Measurements from ENCODE around the gene STEAP1B. TPM values are rescaled to one million over a fixed set of nuclear protein-coding genes. Genes with fewer than 3 reads are reported as not detected.
"Not testable (repeated sequence)": the region's sequence is repeated elsewhere in the genome, so short reads cannot be mapped to it uniquely, and the experiment has no call there.

Gene STEAP1B
- polyA plus RNA-seq, 6 donors from 2014 or later = 5.3 to 37.3 (median 30.2) TPM

DNA sequence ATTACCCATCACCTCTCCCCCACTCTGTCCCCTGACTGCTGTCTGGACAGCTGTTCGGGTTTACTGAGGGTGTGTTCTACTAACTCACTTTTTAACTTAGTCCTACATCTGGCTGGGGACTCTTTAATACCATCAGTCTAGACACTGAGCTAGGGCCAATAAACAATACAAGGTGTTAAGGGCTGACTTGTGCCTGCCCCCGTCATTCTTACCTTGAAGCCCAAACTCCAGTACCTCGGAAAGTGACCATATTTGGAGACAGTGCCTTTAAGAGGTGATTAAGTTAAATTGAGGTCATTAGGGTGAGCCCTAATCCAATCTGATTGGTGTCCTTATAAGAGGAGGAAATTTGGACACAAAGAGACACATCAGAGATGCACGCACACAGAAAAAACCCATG is 35.7 kb downstream of the STEAP1B start:
- no peak for ATAC-seq (ENCODE audit: low read depth in 2 of 2)
- H3K27ac Mint-ChIP-seq = no peak overlapping the region
- DNase-seq = no peak
- H3K4me3 Mint-ChIP-seq = no peak overlapping the region
- H3K4me1 Mint-ChIP-seq = peaks cover 0 to 1% (median 0%) of the 10 kb centered on the region in 3 donors
- H3K9me3 Mint-ChIP-seq = peaks cover 0 to 3% (median 0%) of the 10 kb centered on the region in 7 donors
- no peaks in the 10 kb centered on the region for H3K27me3 Mint-ChIP-seq
- H3K36me3 Mint-ChIP-seq = peaks cover 7 to 22% of the 10 kb centered on the region in 2 donors

DNA sequence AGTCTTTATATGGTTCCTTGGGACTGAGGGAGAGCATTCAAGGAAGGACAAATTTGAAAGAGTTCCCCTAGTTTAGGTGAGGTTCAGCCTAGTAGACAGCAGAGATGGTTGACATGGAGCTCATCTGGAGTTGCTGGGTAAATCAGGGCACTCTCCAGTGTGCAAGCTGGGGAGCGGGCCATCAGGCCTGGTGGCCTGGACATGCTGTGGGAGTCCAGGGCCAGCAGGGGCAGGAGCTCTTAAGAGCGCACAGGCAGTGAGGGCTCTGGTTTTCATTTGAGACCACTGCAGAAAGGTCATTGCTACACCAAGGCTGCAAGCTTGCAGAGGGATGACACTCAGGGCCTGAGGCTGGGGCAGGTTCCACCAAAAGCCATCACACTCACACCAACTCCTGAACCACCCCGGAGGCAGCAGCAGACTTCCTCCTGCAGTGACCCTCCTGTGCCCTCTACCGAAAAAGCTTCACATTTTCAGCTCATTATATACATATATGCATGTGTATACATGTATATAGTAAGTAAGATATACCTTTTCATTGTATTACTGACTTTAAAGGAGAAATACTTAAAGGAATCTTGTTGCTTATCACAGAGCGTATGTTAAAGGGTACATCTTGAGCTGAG is 39.5 kb downstream of the STEAP1B start:
- H3K27ac Mint-ChIP-seq = no peak overlapping the region
- ATAC-seq (ENCODE audit: low read depth in 2 of 2) (no peak), DNase-seq (no peak)
- peaks cover 0 to 3% (median 0%) of the 10 kb centered on the region in 7 donors for H3K9me3 Mint-ChIP-seq
- peaks cover 0 to 18% of the 10 kb centered on the region in 2 donors for H3K36me3 Mint-ChIP-seq
- peaks cover 0 to 5% (median 0%) of the 10 kb centered on the region in 3 donors for H3K27me3 Mint-ChIP-seq
- no peak overlapping the region for H3K4me3 Mint-ChIP-seq
- H3K4me1 Mint-ChIP-seq = no peaks in the 10 kb centered on the region

DNA sequence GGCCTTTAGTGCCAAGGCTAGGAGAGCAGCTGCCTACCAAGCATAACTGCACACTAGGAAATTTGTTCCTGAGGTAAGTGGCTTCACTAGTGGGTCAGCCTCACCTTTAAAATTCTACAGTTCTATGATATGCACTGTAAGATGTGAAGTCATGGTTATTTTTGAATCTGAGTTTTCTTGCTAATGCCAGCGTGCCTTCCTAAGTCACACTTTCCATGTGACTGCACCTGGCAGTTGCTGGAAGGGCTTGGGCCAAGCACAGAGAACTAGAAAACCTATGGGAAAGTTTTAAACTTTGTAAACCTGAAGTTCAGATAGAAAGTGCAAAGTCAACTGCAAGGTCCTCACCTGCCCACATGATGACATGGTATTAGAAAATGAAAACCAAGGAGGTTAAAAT is 42.5 kb downstream of the STEAP1B start:
- Mint-ChIP-seq H3K4me1 (peaks cover 6 to 9% (median 8%) of the 10 kb centered on the region in 3 donors), H3K4me3 (no peak overlapping the region), H3K27me3 (peaks cover 0 to 5% (median 0%) of the 10 kb centered on the region in 3 donors), H3K36me3 (peaks cover 0 to 25% of the 10 kb centered on the region in 2 donors), H3K27ac (no peak overlapping the region), H3K9me3 (no peaks in the 10 kb centered on the region)
- no peak for ATAC-seq (ENCODE audit: low read depth in 2 of 2)
- DNase-seq = no peak

DNA sequence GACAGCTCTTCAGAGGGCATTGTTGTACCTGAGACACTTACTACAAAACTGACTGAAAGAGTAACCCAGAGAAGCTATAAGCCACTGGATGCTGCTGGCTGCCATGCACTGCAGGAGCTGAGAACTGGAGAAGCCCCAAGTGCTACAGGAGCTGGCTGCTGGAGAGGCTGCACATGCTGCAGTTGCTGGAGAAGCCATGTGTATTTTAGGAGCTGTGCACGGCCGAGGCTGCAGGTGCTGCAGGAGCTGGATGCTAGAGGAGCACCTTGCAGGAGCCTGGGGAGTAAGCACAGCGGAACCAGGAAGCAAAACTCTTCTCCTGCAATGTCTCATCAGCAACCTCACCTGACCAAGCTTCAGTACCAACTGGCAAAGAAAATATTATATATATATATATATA is 45.5 kb downstream of the STEAP1B start:
- Mint-ChIP-seq H3K27me3 (peaks cover 0 to 5% (median 0%) of the 10 kb centered on the region in 3 donors), H3K4me1 (peaks cover 14 to 29% (median 16%) of the 10 kb centered on the region in 3 donors), H3K4me3 (no peak overlapping the region), H3K36me3 (peaks cover 0 to 21% of the 10 kb centered on the region in 2 donors), H3K9me3 (peaks cover 0 to 4% (median 0%) of the 10 kb centered on the region in 7 donors), H3K27ac (no peak overlapping the region)
- no peak for ATAC-seq (ENCODE audit: low read depth in 2 of 2)
- no peak for DNase-seq

DNA sequence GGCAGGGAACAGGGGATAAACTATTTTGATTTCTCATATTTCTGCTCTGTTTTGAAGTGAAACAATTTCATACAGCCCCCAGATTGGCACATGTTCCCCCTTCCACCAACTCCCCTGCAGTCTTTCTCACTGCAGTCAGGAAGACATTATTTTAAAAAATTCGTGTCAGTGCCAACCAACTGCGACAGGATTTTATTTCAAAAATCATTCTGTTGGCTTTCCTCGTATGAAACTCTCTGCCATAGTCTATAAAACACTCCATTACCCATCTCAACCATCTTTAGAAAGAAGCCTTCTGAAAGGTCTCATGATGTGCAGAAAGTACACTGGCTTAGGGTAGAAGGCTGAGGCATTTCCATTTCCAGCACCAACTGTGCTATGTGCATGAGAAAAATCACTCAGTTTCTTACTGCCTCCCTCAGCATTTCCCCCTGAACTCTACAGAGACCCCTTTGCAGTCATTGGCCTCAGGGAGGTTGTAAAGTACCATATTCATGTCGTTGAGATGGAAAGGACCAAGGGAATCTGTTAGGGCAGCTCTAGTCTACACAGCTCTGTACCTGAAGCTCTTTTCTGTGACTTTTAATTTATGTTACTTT is 46.9 kb downstream of the STEAP1B start:
- peaks cover 0 to 5% (median 0%) of the 10 kb centered on the region in 7 donors for H3K9me3 Mint-ChIP-seq
- ATAC-seq (ENCODE audit: low read depth in 2 of 2) (no peak), DNase-seq (no peak)
- H3K27ac Mint-ChIP-seq = peak overlapping the region in 3 of 6 donors; percentile 54 to 67 (median 59)
- H3K27me3 Mint-ChIP-seq = peaks cover 0 to 5% (median 0%) of the 10 kb centered on the region in 3 donors
- H3K36me3 Mint-ChIP-seq = peaks cover 0 to 19% of the 10 kb centered on the region in 2 donors
- peak overlapping the region in 7 of 8 donors; percentile 56 to 87 (median 70) for H3K4me3 Mint-ChIP-seq
- H3K4me1 Mint-ChIP-seq = peaks cover 15 to 34% (median 21%) of the 10 kb centered on the region in 3 donors

DNA sequence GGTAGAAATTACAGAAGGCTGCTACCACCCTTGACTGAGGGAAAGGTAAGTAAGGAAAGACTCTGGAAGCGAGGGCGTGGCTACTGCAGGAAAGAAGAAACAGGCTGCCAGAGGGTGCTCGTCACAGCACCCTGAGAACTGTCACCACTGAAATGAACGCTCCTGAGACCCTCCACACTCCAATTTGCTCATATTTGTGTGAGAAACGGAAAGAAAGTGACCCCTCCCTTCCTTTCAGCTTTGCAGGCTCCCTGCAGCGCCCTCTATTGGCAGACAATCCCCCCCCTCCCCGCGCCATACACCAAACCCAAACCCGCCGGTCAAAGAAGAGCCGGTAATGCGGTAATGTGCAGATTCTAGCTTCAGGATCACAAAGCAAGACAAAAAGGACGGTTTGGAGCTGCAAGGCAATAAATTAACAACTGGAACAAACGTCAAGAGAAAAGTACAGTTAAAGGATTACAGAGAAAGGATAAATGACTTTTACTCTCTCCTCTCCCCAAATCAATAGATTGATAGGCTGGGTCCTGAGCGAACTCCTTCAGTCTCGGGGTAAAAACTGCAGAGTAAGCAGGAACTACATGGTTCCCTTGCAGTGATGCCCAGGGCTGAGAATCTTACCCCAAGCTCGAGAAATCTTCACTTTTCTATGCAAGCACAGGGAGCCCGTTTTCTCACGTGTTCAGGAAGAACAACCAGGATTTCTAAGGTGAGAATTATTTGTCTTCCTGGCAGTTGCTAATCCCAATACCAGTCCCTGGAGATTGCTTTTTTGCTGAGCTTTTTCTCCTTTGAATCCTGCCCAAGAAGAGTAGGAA is 47.6 kb downstream of the STEAP1B start:
- peak; percentile 53 for DNase-seq
- Mint-ChIP-seq H3K27me3 (peaks cover 0 to 5% (median 0%) of the 10 kb centered on the region in 3 donors), H3K4me3 (peak overlapping the region; percentile 31 to 87 (median 66)), H3K4me1 (peaks cover 19 to 39% (median 26%) of the 10 kb centered on the region in 3 donors), H3K27ac (peak overlapping the region in 4 of 6 donors; percentile 4 to 67 (median 53)), H3K9me3 (peaks cover 0 to 5% (median 0%) of the 10 kb centered on the region in 7 donors), H3K36me3 (peaks cover 0 to 13% of the 10 kb centered on the region in 2 donors)
- peak; percentile 43 to 63 for ATAC-seq (ENCODE audit: low read depth in 2 of 2)

DNA sequence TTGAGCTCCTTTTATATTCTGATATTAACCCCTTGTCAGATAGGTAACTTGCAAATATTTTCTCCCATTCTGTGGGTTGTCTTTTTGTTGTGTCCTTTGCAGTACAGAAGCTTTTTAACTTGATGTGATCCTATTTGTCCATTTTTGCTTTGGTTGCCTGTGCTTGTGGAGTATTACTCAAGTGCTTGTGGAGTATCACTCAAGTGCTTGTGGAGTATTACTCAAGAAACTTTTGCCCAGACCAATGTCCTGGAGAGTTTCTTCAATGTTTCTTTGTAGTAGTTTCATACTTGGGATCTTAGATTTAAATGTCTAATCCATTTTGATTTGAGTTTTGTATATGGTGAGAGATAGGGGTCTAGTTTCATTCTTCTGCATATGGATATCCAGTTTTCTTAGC is 50.0 kb downstream of the STEAP1B start:
- not testable (repeated sequence) for DNase-seq; H3K36me3 Mint-ChIP-seq; H3K27me3 Mint-ChIP-seq; H3K4me3 Mint-ChIP-seq; H3K9me3 Mint-ChIP-seq; ATAC-seq (ENCODE audit: low read depth in 2 of 2)
- H3K27ac Mint-ChIP-seq = peak overlapping the region in 1 of 6 donors; percentile 2
- H3K4me1 Mint-ChIP-seq = peaks cover 28 to 57% (median 47%) of the 10 kb centered on the region in 3 donors

DNA sequence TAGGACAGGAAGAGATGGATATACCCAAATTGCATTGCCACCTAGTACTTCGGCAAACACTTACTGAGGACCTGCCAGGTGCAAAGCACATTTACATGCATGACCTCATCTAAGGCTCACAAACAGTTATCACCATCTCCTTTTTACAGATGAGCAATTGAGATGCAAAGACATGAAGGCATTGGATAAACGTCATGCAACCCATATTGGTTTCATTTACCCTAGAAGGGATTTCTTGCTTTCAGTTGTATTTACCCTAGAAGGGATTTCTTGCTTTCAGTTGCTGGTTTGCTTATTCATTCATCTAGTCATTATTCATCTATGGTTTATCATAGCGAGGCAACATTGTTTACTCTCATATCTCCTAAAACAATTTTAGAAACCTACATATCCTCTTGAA is 52.2 kb downstream of the STEAP1B start:
- peak overlapping the region in 3 of 6 donors; percentile 29 to 81 (median 42) for H3K27ac Mint-ChIP-seq
- peaks cover 0 to 4% of the 10 kb centered on the region in 2 donors for H3K36me3 Mint-ChIP-seq
- H3K9me3 Mint-ChIP-seq = peaks cover 0 to 5% (median 0%) of the 10 kb centered on the region in 7 donors
- peak overlapping the region in 1 of 8 donors; percentile 14 for H3K4me3 Mint-ChIP-seq
- DNase-seq (peak; percentile 51), ATAC-seq (ENCODE audit: low read depth in 2 of 2) (peak; percentile 64 to 72)
- peaks cover 44 to 74% (median 63%) of the 10 kb centered on the region in 3 donors for H3K4me1 Mint-ChIP-seq
- no peaks in the 10 kb centered on the region for H3K27me3 Mint-ChIP-seq

DNA sequence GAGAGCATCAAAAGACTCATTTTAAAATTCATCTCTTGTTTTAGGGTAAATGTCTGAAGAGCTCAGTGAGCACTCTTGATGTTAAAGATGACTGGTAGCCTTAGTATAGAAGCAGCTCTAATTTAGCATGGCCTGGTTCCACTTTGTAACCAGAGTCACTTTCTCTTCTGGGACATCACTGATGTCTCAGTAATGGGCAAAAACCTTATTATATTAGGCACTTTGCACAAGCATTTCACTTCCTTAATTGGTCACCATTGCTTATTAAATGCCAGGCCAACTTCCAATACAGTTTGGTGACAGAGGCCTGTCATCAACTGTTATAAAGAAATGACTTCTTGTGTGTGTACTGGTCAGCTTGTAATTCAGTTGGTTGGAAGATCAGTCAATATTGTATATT is 53.0 kb downstream of the STEAP1B start:
- peak; percentile 23 for DNase-seq
- peak overlapping the region in 2 of 6 donors; percentile 62 to 63 for H3K27ac Mint-ChIP-seq
- ATAC-seq (ENCODE audit: low read depth in 2 of 2) = peak; percentile 29 to 33
- peaks cover 44 to 74% (median 63%) of the 10 kb centered on the region in 3 donors for H3K4me1 Mint-ChIP-seq
- H3K27me3 Mint-ChIP-seq = no peaks in the 10 kb centered on the region
- H3K4me3 Mint-ChIP-seq = peak overlapping the region in 4 of 8 donors; percentile 28 to 40 (median 31)
- peaks cover 0 to 4% of the 10 kb centered on the region in 2 donors for H3K36me3 Mint-ChIP-seq
- H3K9me3 Mint-ChIP-seq = peaks cover 0 to 5% (median 0%) of the 10 kb centered on the region in 7 donors

DNA sequence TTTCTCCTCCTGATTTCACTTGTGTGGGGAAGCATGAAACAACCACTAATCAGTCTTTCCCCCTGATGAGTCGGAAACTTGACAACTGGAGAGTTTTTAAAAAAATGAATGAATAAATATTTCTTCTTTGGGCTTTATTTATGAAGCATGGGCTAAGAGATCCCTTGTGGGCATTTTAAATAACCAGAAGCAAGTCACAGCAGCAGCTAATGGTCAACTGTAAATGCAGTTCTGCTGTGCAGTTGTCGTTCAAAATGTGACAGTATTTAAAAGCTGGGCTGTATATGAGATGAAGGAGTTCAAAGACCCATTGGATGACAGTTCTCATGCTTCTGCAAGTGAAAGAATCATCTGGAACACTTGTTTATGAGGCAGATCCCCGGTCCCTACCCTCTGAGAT is 54.1 kb downstream of the STEAP1B start:
- peaks cover 48 to 76% (median 71%) of the 10 kb centered on the region in 3 donors for H3K4me1 Mint-ChIP-seq
- peaks cover 0 to 6% (median 0%) of the 10 kb centered on the region in 7 donors for H3K9me3 Mint-ChIP-seq
- H3K27me3 Mint-ChIP-seq = no peaks in the 10 kb centered on the region
- peaks cover 0 to 4% of the 10 kb centered on the region in 2 donors for H3K36me3 Mint-ChIP-seq
- H3K4me3 Mint-ChIP-seq = peak overlapping the region; percentile 1 to 90 (median 77)
- DNase-seq (no peak), ATAC-seq (ENCODE audit: low read depth in 2 of 2) (no peak)
- H3K27ac Mint-ChIP-seq = peak overlapping the region; percentile 74 to 99 (median 96)

DNA sequence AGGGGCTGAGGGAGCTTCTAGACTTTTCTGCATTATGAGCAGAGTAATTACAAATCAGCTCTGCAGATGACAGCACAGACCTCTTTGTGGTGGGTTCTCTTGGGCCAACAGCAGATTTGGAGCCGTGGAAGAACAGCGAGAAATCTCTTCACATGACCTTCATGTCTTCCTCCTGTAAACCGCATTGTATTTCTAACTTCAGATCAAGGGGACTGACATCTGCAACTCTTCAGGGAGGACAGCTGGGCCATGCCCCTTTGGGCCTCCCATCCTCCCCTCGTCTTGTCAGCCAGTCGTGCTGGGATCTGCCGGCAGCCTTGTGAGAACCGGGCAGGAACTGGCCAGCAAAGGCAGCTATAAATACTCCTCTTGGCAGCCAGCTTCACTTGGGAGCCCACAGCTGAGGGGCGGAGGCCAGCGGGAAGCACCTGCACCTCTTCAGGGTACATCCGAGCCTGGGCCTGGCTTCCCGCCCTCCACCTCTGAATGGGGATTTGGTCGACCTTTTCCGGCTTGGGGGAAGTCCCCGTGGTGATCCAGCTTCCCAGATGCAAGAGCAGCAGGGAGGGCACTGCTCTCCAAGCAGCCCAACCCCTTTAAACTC is 54.7 kb downstream of the STEAP1B start:
- peaks cover 0 to 6% (median 0%) of the 10 kb centered on the region in 7 donors for H3K9me3 Mint-ChIP-seq
- peak overlapping the region; percentile 74 to 99 (median 96) for H3K27ac Mint-ChIP-seq
- DNase-seq (peak; percentile 39), ATAC-seq (ENCODE audit: low read depth in 2 of 2) (peak; percentile 44 to 48)
- H3K4me1 Mint-ChIP-seq = peaks cover 48 to 74% (median 72%) of the 10 kb centered on the region in 3 donors
- H3K27me3 Mint-ChIP-seq = no peaks in the 10 kb centered on the region
- H3K36me3 Mint-ChIP-seq = peaks cover 0 to 2% of the 10 kb centered on the region in 2 donors
- H3K4me3 Mint-ChIP-seq = peak overlapping the region; percentile 1 to 90 (median 77)

DNA sequence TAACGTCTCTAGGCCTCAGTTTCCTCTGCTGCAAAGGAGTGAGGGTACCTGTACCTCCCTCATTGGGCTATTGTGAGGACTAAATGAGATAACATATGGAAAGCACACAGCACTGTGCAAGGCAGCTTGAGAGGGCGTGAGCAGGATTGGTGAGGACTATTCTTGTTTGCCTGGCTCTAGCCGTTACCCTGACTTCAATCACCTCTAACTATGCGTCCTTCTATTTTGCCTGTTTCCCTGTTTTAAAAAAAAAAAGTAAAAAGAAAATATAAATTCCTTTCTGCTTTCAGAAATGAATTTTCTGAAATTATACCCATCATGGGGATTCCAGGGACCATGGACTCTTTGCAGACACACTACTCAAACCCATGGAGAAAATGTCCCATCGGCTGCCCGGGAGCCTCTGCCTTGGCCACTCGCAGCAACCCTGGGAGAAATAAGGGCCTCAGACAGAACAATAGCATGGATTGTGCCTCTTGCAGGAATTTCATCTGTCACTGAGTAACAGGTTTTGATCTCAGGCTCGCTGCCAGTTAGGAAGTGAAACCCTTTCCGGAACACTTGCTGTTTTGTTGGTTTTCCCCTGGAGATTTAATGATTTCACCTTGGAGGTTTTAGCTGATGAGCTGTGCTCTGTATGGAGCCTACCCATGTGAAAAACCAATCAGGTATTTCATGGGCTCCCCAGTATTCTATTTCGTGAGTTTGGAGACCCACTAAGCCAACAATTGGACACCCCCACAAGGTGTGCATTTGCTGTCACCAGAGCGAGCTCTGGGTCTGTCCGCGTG is 55.6 kb downstream of the STEAP1B start:
- H3K4me1 Mint-ChIP-seq = peaks cover 48 to 80% (median 71%) of the 10 kb centered on the region in 3 donors
- peak; percentile 55 to 56 for ATAC-seq (ENCODE audit: low read depth in 2 of 2)
- no peaks in the 10 kb centered on the region for H3K36me3 Mint-ChIP-seq
- peaks cover 0 to 6% (median 2%) of the 10 kb centered on the region in 7 donors for H3K9me3 Mint-ChIP-seq
- no peaks in the 10 kb centered on the region for H3K27me3 Mint-ChIP-seq
- peak; percentile 52 for DNase-seq
- H3K27ac Mint-ChIP-seq = peak overlapping the region; percentile 74 to 99 (median 96)
- peak overlapping the region; percentile 12 to 90 (median 77) for H3K4me3 Mint-ChIP-seq
